ENCODE results near the gene LRFN2. TPM values are rescaled to one million over a fixed set of nuclear protein-coding genes. Genes with fewer than 3 reads are reported as not detected.

The LRFN2 gene
- total RNA-seq, 4 donors from 2014 or later: 0.18 to 2.2 (median 0.34) TPM

DNA sequence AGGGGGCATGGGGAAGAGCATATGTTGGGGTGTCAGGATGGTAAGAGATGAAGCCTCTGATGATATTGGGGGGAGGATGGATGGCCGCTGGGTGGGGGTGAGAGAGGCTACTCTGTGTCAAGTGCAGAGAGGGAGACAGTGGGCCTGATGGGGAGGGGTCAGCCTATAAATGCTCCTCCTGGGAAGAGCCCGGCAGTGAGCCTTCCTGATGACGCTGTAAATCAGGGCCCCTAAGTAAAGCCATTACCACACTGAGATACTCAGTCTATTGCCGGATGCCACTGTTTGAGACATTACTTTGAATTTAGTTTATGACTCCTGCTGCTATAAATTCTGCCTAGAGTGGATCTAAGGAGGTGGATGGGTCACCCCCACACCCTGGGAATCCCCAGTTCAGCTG is 28.1 kb downstream of the LRFN2 start:
- DNase-seq: no peak
- H3K4me1 ChIP-seq: no peaks in the 10 kb centered on the region
- H3K36me3 ChIP-seq: no peaks in the 10 kb centered on the region
- intact Hi-C loops (cut with DNase I): no loop called here
- TF ChIP-seq POLR2A (IDR thresholded peaks at IDR 0.05): no peak
- TF ChIP-seq, protein P1, sequence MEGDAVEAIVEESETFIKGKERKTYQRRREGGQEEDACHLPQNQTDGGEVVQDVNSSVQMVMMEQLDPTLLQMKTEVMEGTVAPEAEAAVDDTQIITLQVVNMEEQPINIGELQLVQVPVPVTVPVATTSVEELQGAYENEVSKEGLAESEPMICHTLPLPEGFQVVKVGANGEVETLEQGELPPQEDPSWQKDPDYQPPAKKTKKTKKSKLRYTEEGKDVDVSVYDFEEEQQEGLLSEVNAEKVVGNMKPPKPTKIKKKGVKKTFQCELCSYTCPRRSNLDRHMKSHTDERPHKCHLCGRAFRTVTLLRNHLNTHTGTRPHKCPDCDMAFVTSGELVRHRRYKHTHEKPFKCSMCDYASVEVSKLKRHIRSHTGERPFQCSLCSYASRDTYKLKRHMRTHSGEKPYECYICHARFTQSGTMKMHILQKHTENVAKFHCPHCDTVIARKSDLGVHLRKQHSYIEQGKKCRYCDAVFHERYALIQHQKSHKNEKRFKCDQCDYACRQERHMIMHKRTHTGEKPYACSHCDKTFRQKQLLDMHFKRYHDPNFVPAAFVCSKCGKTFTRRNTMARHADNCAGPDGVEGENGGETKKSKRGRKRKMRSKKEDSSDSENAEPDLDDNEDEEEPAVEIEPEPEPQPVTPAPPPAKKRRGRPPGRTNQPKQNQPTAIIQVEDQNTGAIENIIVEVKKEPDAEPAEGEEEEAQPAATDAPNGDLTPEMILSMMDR (IDR thresholded peaks at IDR 0.05): no peak
- H3K9me3 ChIP-seq: no peaks in the 10 kb centered on the region
- H3K27ac ChIP-seq: no peak overlapping the region
- 92 to 95% methylated on average over 4 of the region's 4 CpGs for WGBS, 2 donors
- peaks cover 0 to 10% (median 0%) of the 10 kb centered on the region in 4 donors for H3K27me3 ChIP-seq
- no peak overlapping the region for H3K4me3 ChIP-seq

DNA sequence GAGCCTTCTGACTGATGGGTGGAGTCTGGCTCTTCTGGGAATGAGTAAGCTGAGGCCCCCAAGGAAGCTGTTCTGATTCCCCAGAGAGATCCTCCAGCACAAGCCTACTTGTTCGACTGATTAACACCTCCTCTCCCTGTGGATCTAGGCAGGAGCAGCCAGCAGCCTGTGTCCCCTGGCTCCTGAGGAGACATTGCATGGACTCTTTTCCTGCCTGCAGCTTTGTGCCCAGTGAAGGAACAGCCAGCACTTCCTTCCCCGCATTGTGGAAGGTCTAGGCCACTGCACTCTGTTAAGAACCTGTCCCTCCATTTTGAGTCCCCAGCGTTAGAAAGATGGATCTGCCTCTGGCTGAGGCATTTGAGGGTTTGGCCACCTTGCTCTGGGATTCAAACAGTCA is 29.1 kb downstream of the LRFN2 start:
- Histone ChIP-seq H3K9me3 (no peaks in the 10 kb centered on the region), H3K4me1 (no peaks in the 10 kb centered on the region), H3K27ac (no peak overlapping the region), H3K27me3 (peaks cover 0 to 10% (median 0%) of the 10 kb centered on the region in 4 donors), H3K4me3 (no peak overlapping the region), H3K36me3 (no peaks in the 10 kb centered on the region)
- no peak for DNase-seq
- intact Hi-C loops (cut with DNase I): no loop called here
- TF ChIP-seq POLR2A (IDR thresholded peaks at IDR 0.05): no peak
- WGBS, 2 donors: 40 to 53% methylated on average over 1 to 3 of the region's 3 CpGs

DNA sequence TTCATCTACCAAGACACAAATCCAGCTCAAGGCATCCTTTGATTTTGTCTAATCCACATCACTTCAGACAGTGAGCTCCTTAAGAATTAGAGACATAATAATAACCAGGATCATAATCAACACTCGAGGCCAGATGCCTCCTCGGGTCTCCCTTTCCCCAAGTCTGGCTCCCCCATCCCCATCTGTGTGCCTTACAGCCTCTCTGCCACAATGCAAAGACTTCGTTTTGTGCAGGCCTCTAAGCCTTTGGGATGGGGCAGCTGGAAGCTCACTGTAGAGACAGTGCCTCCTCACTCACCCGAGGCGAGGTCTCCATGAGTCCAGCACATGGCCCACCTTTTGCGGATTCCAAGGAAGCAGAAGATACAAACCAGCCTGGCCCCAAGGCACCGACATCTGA is 30.3 kb downstream of the LRFN2 start:
- Histone ChIP-seq H3K27me3 (peaks cover 0 to 10% (median 0%) of the 10 kb centered on the region in 4 donors), H3K27ac (no peak overlapping the region), H3K4me1 (no peaks in the 10 kb centered on the region), H3K9me3 (no peaks in the 10 kb centered on the region), H3K36me3 (no peaks in the 10 kb centered on the region), H3K4me3 (no peak overlapping the region)
- TF ChIP-seq, protein P1 (IDR thresholded peaks at IDR 0.05): no peak
- no peak for TF ChIP-seq POLR2A (IDR thresholded peaks at IDR 0.05)
- 74 to 85% methylated on average over 2 to 6 of the region's 7 CpGs for WGBS, 2 donors
- DNase-seq: no peak
- intact Hi-C loops (cut with DNase I): no loop called here

DNA sequence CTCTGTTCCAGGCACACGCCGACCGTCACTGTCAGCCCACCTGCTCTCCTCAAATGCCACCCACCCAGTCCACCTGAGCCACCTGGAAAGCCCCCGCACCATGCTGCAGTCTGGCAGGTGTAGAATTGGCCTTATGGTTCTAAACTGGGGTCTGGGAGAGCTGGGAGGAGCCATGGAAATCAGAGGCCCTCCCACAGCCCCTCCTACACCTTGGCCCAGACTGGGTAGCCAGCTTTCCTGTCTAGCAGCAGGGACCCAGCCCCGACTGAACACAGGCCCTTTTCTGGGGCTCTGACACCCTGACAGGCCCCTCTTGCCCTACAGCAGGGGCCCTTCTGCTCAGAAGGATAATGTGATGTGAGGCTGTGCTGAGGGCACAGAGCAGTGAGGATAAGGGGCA is 31.1 kb downstream of the LRFN2 start:
- WGBS, 2 donors: 33 to 48% methylated on average over 4 of the region's 5 CpGs
- Histone ChIP-seq H3K9me3 (no peaks in the 10 kb centered on the region), H3K4me3 (no peak overlapping the region), H3K27me3 (peaks cover 0 to 10% (median 0%) of the 10 kb centered on the region in 4 donors), H3K4me1 (no peaks in the 10 kb centered on the region), H3K36me3 (no peaks in the 10 kb centered on the region), H3K27ac (no peak overlapping the region)
- TF ChIP-seq, protein P1 (IDR thresholded peaks at IDR 0.05): no peak
- TF ChIP-seq POLR2A (IDR thresholded peaks at IDR 0.05): no peak
- intact Hi-C loops (cut with DNase I): no loop called here
- DNase-seq: no peak

DNA sequence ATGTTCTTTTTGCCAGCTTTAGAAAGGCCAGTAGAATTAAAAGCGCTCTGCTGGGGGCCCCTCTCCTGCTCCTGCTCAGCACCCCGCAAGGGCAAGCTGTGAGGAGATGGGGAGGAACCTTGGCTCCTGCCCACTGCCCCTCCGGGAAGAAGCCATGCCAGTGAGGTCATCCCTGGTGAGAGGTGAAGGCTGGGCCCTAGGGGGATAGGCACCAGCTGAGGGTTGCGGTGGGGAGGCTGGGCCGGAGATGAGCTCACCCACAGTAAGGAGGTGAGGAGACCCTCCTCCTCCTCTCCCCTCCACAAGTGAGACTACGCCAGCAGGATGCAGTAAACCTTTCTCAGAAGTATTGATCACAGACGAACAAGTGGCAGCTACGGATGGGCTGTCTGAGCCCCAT is 32.1 kb downstream of the LRFN2 start:
- DNase-seq: no peak
- Histone ChIP-seq H3K36me3 (no peaks in the 10 kb centered on the region), H3K4me1 (no peaks in the 10 kb centered on the region), H3K27ac (no peak overlapping the region), H3K4me3 (no peak overlapping the region), H3K27me3 (peaks cover 0 to 7% (median 0%) of the 10 kb centered on the region in 4 donors), H3K9me3 (no peaks in the 10 kb centered on the region)
- 84 to 86% methylated on average over 4 to 5 of the region's 8 CpGs for WGBS, 2 donors
- TF ChIP-seq, protein P1 (IDR thresholded peaks at IDR 0.05): no peak
- no peak for TF ChIP-seq POLR2A (IDR thresholded peaks at IDR 0.05)
- intact Hi-C loops (cut with DNase I): no loop called here

DNA sequence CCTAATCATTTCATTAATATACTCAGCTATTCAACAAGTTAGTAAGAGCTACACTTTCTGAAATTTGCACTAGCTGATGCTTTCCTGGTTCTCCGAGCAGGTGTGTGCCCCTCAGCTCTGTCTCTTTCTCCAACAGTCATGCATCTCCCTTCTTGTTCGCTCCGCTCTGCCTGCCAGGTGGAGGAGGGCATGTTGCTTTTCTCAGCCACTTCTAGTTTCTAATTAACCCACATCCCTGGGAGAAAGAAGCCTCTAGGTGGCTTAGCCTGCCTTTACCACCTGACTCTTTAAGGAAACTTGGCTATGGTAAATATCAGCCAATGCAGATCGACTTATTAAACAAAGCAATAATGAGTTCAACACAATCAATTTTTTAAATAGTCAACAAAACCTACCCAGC is 34.2 kb downstream of the LRFN2 start:
- TF ChIP-seq POLR2A (IDR thresholded peaks at IDR 0.05): no peak

More for the DNA sequence above, 34.2 kb downstream of the LRFN2 start:
- no peak overlapping the region for H3K27ac ChIP-seq
- H3K36me3 ChIP-seq: no peaks in the 10 kb centered on the region
- H3K9me3 ChIP-seq: no peaks in the 10 kb centered on the region
- no peaks in the 10 kb centered on the region for H3K4me1 ChIP-seq
- intact Hi-C loops (cut with DNase I): no loop called here
- DNase-seq: no peak
- peaks cover 0 to 4% (median 0%) of the 10 kb centered on the region in 4 donors for H3K27me3 ChIP-seq
- 75 to 82% methylated on average over 4 of the region's 4 CpGs for WGBS, 2 donors
- no peak overlapping the region for H3K4me3 ChIP-seq
